ENCODE results near the gene ABR. TPM values are rescaled to one million over a fixed set of nuclear protein-coding genes. Genes with fewer than 3 reads are reported as not detected.
A peak's percentile ranks its signal among the peaks of the same experiment; 100 is the strongest.
"Not testable (repeated sequence)": the region's sequence is repeated elsewhere in the genome, so short reads cannot be mapped to it uniquely, and the experiment has no call there.

Gene ABR
- total RNA-seq, 2 donors from 2014 or later: 243 to 326 TPM

GRCh38 chr17:1049446-1050225, 130.1 kb downstream of the ABR start:
- no peak overlapping the region for H3K9ac ChIP-seq (ENCODE audit: low read depth in 2 of 2, low read length in 2 of 2)
- H3K36me3 ChIP-seq: peaks cover 3% of the 10 kb centered on the region
- no peaks in the 10 kb centered on the region for H3K9me3 ChIP-seq
- TF ChIP-seq CTCF (IDR thresholded peaks at IDR 0.05): no peak
- no peaks in the 10 kb centered on the region for H3K27me3 ChIP-seq
- H3K27ac ChIP-seq: no peak overlapping the region
- intact Hi-C loops (cut with DNase I): no loop called here
- no peaks in the 10 kb centered on the region for H3K4me1 ChIP-seq
- no peak overlapping the region for H3K4me3 ChIP-seq
- DNase-seq: no peak

GRCh38 chr17:1048516-1049115, 131.2 kb downstream of the ABR start:
- H3K4me1 ChIP-seq; DNase-seq; H3K4me3 ChIP-seq; H3K27ac ChIP-seq; H3K9me3 ChIP-seq; H3K36me3 ChIP-seq; intact Hi-C loops (cut with DNase I); H3K27me3 ChIP-seq: not testable (repeated sequence)
- peak overlapping the region in 1 of 2 donors; percentile 24 for H3K9ac ChIP-seq (ENCODE audit: low read depth in 2 of 2, low read length in 2 of 2)

- TF ChIP-seq CTCF (IDR thresholded peaks at IDR 0.05): no peak
- H3K9me3 ChIP-seq: no peaks in the 10 kb centered on the region
- no peak for DNase-seq
- no peaks in the 10 kb centered on the region for H3K36me3 ChIP-seq
- H3K4me3 ChIP-seq: no peak overlapping the region
- no peak overlapping the region for H3K27ac ChIP-seq
- H3K27me3 ChIP-seq: no peaks in the 10 kb centered on the region
- intact Hi-C loops (cut with DNase I): no loop called here
- H3K4me1 ChIP-seq: no peaks in the 10 kb centered on the region
- H3K9ac ChIP-seq (ENCODE audit: low read depth in 2 of 2, low read length in 2 of 2): peak overlapping the region in 1 of 2 donors; percentile 24
Observed at GRCh38 chr17:1047879-1048470, 131.8 kb downstream of the ABR start.

GRCh38 chr17:1047177-1047878, 132.5 kb downstream of the ABR start:
- intact Hi-C loops (cut with DNase I): no loop called here
- no peaks in the 10 kb centered on the region for H3K4me1 ChIP-seq
- H3K36me3 ChIP-seq: no peaks in the 10 kb centered on the region
- H3K9me3 ChIP-seq: no peaks in the 10 kb centered on the region
- no peak for TF ChIP-seq CTCF (IDR thresholded peaks at IDR 0.05)
- H3K27me3 ChIP-seq: no peaks in the 10 kb centered on the region
- no peak overlapping the region for H3K4me3 ChIP-seq
- no peak overlapping the region for H3K27ac ChIP-seq
- no peak for DNase-seq
- no peak overlapping the region for H3K9ac ChIP-seq (ENCODE audit: low read depth in 2 of 2, low read length in 2 of 2)

GRCh38 chr17:1045456-1045855, 134.3 kb downstream of the ABR start:
- Histone ChIP-seq H3K4me3 (no peak overlapping the region), H3K4me1 (no peaks in the 10 kb centered on the region), H3K9me3 (no peaks in the 10 kb centered on the region), H3K27me3 (no peaks in the 10 kb centered on the region), H3K9ac (ENCODE audit: low read depth in 2 of 2, low read length in 2 of 2) (no peak overlapping the region), H3K36me3 (no peaks in the 10 kb centered on the region), H3K27ac (no peak overlapping the region)
- intact Hi-C loops (cut with DNase I): no loop called here
- no peak for TF ChIP-seq CTCF (IDR thresholded peaks at IDR 0.05)
- DNase-seq: no peak

GRCh38 chr17:1044387-1045009, 135.3 kb downstream of the ABR start:
- H3K9ac ChIP-seq (ENCODE audit: low read depth in 2 of 2, low read length in 2 of 2); H3K27ac ChIP-seq; H3K9me3 ChIP-seq; H3K4me3 ChIP-seq; intact Hi-C loops (cut with DNase I); H3K4me1 ChIP-seq; H3K36me3 ChIP-seq; DNase-seq; H3K27me3 ChIP-seq: not testable (repeated sequence)

Data from colonic mucosa (tissue), 4 donors.